BJ (cell line): Measurements from ENCODE around the gene GAPVD1. TPM values are rescaled to one million over a fixed set of nuclear protein-coding genes. Genes with fewer than 3 reads are reported as not detected.

Experiments used
- CTCF ChIA-PET: fragments of 350-600 bp; formaldehyde crosslinking; extraction: SDS; loops from one replicate; lab custom pipeline; 2021; ENCODE audit warnings: antibody characterized with exemption, inconsistent platforms; lab: Yijun Ruan, JAX
- POLR2A ChIA-PET: fragments of 300-600 bp; sonication (Branson Sonifier 250); formaldehyde crosslinking; extraction: SDS; loops from one replicate; lab custom pipeline; 2021; ENCODE audit warnings: antibody characterized with exemption; lab: Charles Lee
- DNase-seq: peaks from one replicate; pipeline ENCODE4 v3.0.0-alpha.2; 2011; ENCODE audit warnings: low read depth
- H3K27me3 ChIP-seq: 2 replicates; pipeline ENCODE4 v1.6.0; 2011; ENCODE audit warnings: low read length; ENCODE audit not compliant: control insufficient read depth, insufficient read depth
- H3K36me3 ChIP-seq: 2 replicates; pipeline ENCODE4 v1.5.1; 2011; ENCODE audit warnings: low read length; ENCODE audit not compliant: control insufficient read depth, insufficient read depth
- H3K4me3 ChIP-seq: 2 replicates; pipeline ENCODE4 v1.5.1; 2011; ENCODE audit warnings: low read depth, mild to moderate bottlenecking, control low read depth, low read length
- polyA plus RNA-seq: library from polyadenylated mRNA; depleted of rRNA; stranded (reverse); fragments of >200 nt; gene quantifications from 2 replicates; pipeline ENCODE4 v1.2.3, GENCODE V29; 2011; rRNA removed
- small RNA-seq: library from RNA; depleted of rRNA; stranded (forward); fragments of <200 nt; gene quantifications from one replicate; pipeline ENCODE3, GENCODE V24; 2012; ENCODE audit warnings: low replicate concordance, low read depth; ENCODE audit not compliant: insufficient read length
- TF ChIP-seq, protein P1 (sequence below): IDR thresholded peaks from 2 replicates; pipeline ENCODE4 v1.5.1; 2011; ENCODE audit warnings: low read depth, mild to moderate bottlenecking, control low read depth, inconsistent platforms, low read length, moderate library complexity; ENCODE audit not compliant: insufficient read depth

Gene GAPVD1
- polyA plus RNA-seq, 1 experiment: 11.6 TPM

DNA sequence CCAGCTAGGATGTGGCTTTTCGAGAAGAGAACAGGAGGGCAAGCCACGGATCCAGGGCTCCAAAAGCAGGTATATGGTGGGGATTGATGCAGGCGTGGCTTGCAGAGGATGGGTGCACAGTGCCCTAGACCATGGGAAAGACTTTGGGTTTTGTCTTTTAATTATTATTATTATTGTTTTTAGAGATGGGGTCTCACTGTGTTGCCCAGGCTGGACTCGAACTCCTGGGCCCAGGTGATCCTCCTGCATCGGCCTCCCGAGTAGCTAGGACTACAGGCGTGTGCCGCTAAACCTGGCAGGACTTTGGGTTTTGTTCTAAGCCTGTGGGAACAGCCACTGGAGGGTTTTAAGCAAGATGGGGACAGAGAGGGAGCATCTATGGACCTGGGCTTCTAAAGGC lies 152.0 kb downstream of the GAPVD1 start:
- CTCF ChIA-PET: interaction anchor here (1.1 kb wide), 1 partner anchor 985 kb away, joined by 3 read pairs; no protein-coding TSS in a partner anchor

DNA sequence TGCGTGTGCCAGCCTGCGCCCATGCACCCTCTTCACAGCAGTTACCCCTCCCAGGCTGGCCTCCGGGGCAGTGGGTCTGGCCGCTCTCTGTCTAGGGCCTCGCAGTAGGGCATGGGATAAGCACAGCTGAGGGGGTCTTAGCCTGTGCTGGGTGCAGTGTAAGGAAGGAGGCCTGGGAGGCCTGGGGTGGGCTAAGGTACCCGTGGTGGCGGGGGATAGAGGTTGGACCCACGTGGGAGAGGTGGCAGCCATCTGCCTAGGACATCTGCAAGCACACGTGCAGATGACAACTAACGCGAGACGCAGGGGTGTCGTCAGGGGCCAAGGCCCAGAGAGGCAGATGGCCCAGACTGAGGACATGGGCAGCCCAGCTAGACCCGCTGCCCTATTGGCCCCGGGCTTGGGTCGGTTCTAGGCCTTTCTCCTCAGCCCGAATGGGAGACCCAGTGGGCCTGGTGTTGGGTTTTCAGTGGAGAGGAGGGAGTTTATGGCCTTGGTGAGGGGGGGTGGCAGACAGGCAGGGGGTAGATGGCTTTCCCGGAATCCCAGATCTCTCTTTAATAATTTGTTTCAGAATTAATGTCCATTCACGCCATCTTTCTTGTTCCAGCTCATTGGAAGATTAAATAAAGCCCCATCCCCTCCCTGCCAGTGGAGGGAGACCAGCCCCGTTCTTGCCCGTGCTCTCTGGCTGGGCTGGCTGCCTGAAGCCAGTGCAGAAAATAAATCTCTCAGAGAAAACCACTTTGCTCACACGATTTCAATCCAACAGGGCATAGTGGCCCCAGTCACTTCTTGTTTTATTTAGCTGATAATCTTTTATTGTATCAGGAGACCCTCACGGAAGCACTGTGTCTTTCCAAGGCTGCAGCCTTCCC lies 154.2 kb downstream of the GAPVD1 start:
- CTCF ChIA-PET: interaction anchor here (0.9 to 1.1 kb wide), 2 partner anchors 8 to 886 kb away, joined by 3 read pairs; no protein-coding TSS in a partner anchor
- no peak for DNase-seq
- POLR2A ChIA-PET: no interaction called here

More for the DNA sequence above, 152.0 kb downstream of the GAPVD1 start:
- TF ChIP-seq, protein P1, sequence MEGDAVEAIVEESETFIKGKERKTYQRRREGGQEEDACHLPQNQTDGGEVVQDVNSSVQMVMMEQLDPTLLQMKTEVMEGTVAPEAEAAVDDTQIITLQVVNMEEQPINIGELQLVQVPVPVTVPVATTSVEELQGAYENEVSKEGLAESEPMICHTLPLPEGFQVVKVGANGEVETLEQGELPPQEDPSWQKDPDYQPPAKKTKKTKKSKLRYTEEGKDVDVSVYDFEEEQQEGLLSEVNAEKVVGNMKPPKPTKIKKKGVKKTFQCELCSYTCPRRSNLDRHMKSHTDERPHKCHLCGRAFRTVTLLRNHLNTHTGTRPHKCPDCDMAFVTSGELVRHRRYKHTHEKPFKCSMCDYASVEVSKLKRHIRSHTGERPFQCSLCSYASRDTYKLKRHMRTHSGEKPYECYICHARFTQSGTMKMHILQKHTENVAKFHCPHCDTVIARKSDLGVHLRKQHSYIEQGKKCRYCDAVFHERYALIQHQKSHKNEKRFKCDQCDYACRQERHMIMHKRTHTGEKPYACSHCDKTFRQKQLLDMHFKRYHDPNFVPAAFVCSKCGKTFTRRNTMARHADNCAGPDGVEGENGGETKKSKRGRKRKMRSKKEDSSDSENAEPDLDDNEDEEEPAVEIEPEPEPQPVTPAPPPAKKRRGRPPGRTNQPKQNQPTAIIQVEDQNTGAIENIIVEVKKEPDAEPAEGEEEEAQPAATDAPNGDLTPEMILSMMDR: no peak
- Histone ChIP-seq H3K36me3 (no peaks in the 10 kb centered on the region), H3K4me3 (no peak overlapping the region), H3K27me3 (no peaks in the 10 kb centered on the region)
- DNase-seq: no peak
- POLR2A ChIA-PET: no interaction called here

DNA sequence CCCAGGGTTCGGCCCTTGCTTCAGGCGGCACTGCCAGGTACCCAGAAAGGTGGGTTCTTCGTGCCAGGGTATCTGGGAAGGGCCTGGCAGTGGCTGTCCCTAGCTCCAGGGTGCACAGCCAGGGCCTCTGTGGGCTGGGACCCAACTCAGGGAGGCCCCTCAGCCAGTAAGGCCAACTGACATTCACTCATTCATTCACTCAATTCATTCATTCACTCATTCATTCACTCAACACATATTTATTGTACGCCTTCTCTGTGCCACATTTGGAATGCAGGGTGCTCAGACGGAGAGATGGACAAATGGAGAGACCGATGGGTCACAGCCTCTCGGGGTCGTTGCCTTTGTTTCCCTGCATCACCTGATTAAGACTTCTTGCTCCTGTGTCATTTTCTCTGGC lies 154.9 kb downstream of the GAPVD1 start:
- ChIA-PET POLR2A (no interaction called here), CTCF (interaction anchor here (0.9 to 1.1 kb wide), 2 partner anchors 9 to 886 kb away, joined by 3 read pairs; no protein-coding TSS in a partner anchor)
- DNase-seq: no peak
- TF ChIP-seq, protein P1: no peak
- Histone ChIP-seq H3K36me3 (no peaks in the 10 kb centered on the region), H3K27me3 (no peaks in the 10 kb centered on the region), H3K4me3 (no peak overlapping the region)

More for the DNA sequence above, 154.2 kb downstream of the GAPVD1 start:
- no peaks in the 10 kb centered on the region for H3K27me3 ChIP-seq
- no peaks in the 10 kb centered on the region for H3K36me3 ChIP-seq
- TF ChIP-seq, protein P1: no peak
- no peak overlapping the region for H3K4me3 ChIP-seq

Small RNA genes lying within 50 kb of the gene (small RNA-seq; reads per million reads assigned to genes)
- gene AL354710.1 (not detected), gene RNU6-1020P (not detected)

Other genes starting within 250 kb of the GAPVD1 start
- 2.0 and 4.4 TPM in 2 replicates for gene SCAI, start 118.3 kb upstream of the GAPVD1 start, polyA plus RNA-seq
- gene PPP6C, start 72.0 kb upstream of the GAPVD1 start, polyA plus RNA-seq: 7.7 and 19.5 TPM in 2 replicates
- 43.6 and 53.6 TPM in 2 replicates for gene RABEPK, start 61.3 kb upstream of the GAPVD1 start, polyA plus RNA-seq
- 215 and 305 TPM in 2 replicates for gene HSPA5, start 20.5 kb upstream of the GAPVD1 start, polyA plus RNA-seq